WI38 (cell line): ENCODE data around the gene SGSM2.
A peak's percentile ranks its signal among the peaks of the same experiment; 100 is the strongest.

Experiments
- H3K4me3 ChIP-seq: 2 replicates; pipeline ENCODE4 v1.5.1; 2011; ENCODE audit warnings: low read depth, mild to moderate bottlenecking, control low read depth, low read length
- CTCF ChIP-seq: IDR thresholded peaks from 2 replicates; pipeline ENCODE4 v1.5.1; 2012; ENCODE audit warnings: low read depth, mild to moderate bottlenecking, control low read depth, low read length

SGSM2 gene

GRCh38 chr17:2414446-2415064 lies 77.3 kb downstream of the SGSM2 start:
- H3K4me3 ChIP-seq: no peak overlapping the region

GRCh38 chr17:2415081-2415480 lies 77.8 kb downstream of the SGSM2 start:
- no peak for TF ChIP-seq CTCF
- H3K4me3 ChIP-seq: no peak overlapping the region

More at GRCh38 chr17:2414446-2415064, 77.3 kb downstream of the SGSM2 start:
- TF ChIP-seq CTCF: no peak

DNA sequence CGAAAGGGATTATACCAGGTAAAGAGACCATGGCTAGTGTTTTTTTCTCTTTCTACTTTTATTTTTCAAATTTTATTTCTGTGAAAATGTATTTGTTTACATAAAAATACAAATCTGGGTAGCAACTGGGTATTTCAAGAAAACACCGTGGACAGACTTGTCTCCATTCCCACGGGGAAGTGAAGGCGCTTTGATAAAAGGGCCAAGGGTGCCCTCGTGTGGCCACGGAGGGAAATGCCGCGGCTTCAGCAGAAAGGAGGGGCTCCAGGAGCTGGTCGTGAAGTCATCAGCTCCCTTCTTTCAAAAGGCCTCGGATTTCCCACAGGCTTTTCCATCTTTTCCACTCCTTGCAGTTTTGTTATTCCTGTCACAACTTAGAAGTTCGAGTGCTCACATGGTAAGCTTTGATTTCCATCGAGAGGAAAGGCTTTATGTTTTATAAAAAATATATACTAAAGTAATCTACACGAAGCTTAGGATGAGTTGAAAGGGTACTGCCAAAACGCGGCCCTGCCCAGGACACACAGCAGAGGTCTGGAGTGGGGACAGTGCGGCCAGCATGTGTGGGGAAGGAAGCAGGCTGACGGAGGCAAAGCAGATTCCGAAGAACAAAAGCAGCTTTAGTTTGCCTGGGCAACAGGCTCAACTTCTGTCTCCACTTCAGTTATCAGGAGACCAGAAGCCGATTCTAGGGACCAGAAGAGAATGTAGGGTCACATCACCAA lies 78.9 kb downstream of the SGSM2 start:
- no peak overlapping the region for H3K4me3 ChIP-seq
- peak; percentile 91 for TF ChIP-seq CTCF

- TF ChIP-seq CTCF: no peak
These were observed 81.3 kb downstream of the SGSM2 start for GRCh38 chr17:2418572-2418971.

DNA sequence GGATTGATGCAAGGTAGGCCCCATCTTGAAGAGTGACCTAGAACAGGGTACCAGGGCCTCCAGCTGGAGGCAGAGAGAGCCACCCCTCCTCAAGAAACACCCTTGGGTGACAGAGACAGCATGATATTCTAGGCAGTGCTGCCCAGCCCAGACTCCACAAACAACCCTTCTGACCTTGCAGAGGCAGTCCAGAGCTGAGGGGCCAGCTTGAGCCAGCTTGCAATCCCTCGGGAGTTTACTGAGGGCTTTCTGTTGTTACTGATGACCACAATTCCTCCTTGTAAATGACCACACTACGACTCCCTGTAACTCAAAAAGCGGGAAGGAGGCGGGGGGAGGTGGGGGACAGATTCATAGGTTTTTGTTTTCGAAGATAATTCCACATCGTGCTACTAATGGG lies 82.2 kb downstream of the SGSM2 start:
- TF ChIP-seq CTCF: no peak
- H3K4me3 ChIP-seq: no peak overlapping the region

More at GRCh38 chr17:2418572-2418971, 81.3 kb downstream of the SGSM2 start:
- no peak overlapping the region for H3K4me3 ChIP-seq

DNA sequence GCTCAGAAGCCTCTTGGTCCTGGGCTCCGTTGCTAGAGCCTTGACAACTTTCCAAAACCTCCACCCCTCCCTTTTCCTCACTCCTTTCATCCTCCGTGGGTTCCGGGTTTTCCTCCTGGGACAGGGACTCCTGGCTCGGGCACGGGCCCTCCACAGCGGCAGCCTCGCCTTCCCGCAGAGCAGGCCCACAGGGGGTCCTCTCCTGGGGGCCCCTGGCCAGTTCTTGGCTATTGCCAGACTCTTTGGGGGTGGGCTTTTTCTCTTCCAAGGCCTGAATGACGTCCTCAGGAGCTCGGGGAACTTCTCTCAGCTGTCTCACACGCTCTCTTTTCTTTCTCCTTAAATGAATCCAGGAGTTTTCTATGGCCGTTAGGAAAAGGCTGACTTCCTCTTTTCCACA lies 82.9 kb downstream of the SGSM2 start:
- no peak for TF ChIP-seq CTCF
- H3K4me3 ChIP-seq: no peak overlapping the region
